Endothelial cell of umbilical vein (primary cell): ENCODE results near the gene GNGT2. TPM values are rescaled to one million over a fixed set of nuclear protein-coding genes. Genes with fewer than 3 reads are reported as not detected.

Experiments used
- BruUV-seq: library from RNA; stranded (reverse); fragments of 400-500 nt; replicated peaks from 2 replicates; lab custom pipeline; 2021; lab: Mats Ljungman, UMichigan
- CTCF ChIA-PET: fragments of 300-600, 350-600 bp; sonication (Branson Sonifier 250); formaldehyde crosslinking; loops from one replicate; lab custom pipeline; 2021; ENCODE audit warnings: antibody characterized with exemption, inconsistent platforms; lab: Charles Lee
- POLR2A ChIA-PET: fragments of 300-600, 350-600 bp; sonication (Branson Sonifier 250); formaldehyde crosslinking; loops from one replicate; lab custom pipeline; 2021; ENCODE audit warnings: antibody characterized with exemption, inconsistent platforms; lab: Charles Lee
- DNase-seq: peaks from one replicate; pipeline ENCODE4 v3.0.0-alpha.2; 2011; ENCODE audit warnings: low read depth, low spot score
- FAIRE-seq: peaks from 2 replicates; lab custom pipeline; 2011; peaks lifted over from hg19 to GRCh38; lab: Jason Lieb, UNC
- H2AFZ ChIP-seq: 2 replicates; pipeline ENCODE4 v1.6.0; 2012; ENCODE audit warnings: low read depth, low read length, control low read depth, inconsistent platforms
- H3K27ac ChIP-seq: 2 replicates; pipeline ENCODE4 v1.5.1; 2011; ENCODE audit warnings: low read depth, mild to moderate bottlenecking, control low read depth, low read length, moderate library complexity; ENCODE audit not compliant: insufficient read depth
- H3K27me3 ChIP-seq, 2 experiments: 2 replicates each; pipeline versions ENCODE4 v1.6.0 to v1.6.1; 2011; ENCODE audit warnings: low read length in 2 of 2, mixed read lengths in 1 of 2; ENCODE audit not compliant: control insufficient read depth in 2 of 2, insufficient read depth in 2 of 2
- H3K36me3 ChIP-seq, 2 experiments: 2 replicates in 1 of 2; 3 replicates in 1 of 2; pipeline ENCODE4 v1.5.1; 2011; ENCODE audit warnings: low read length in 2 of 2, mild to moderate bottlenecking in 1 of 2, moderate library complexity in 1 of 2; ENCODE audit not compliant: control insufficient read depth in 2 of 2, insufficient read depth in 2 of 2; ENCODE audit errors: extremely low read depth in 1 of 2
- H3K4me1 ChIP-seq: 3 replicates; pipeline ENCODE4 v1.5.1; 2011; ENCODE audit warnings: mild to moderate bottlenecking, low read length; ENCODE audit not compliant: control insufficient read depth, insufficient read depth; ENCODE audit errors: extremely low read depth
- H3K4me2 ChIP-seq: 2 replicates; pipeline ENCODE4 v1.6.1; 2011; ENCODE audit warnings: low read length, control low read depth, mixed read lengths; ENCODE audit not compliant: insufficient read depth
- H3K4me3 ChIP-seq, 3 experiments: fragments of 200-600 bp in 1 of 3; sonication (generic), shearing (Covaris generic) in 1 of 3; replicated peaks in 1 of 3; 2 replicates each; pipeline ENCODE4 v1.5.1; 2011 to 2016; ENCODE audit warnings: control low read depth in 3 of 3, low read length in 3 of 3, mild to moderate bottlenecking in 2 of 3, inconsistent platforms in 1 of 3, low read depth in 1 of 3, moderate library complexity in 1 of 3; ENCODE audit not compliant: insufficient read depth in 1 of 3
- H3K79me2 ChIP-seq: 2 replicates; pipeline ENCODE4 v1.6.0; 2012; ENCODE audit warnings: low read length, inconsistent platforms; ENCODE audit not compliant: control insufficient read depth, insufficient read depth
- H3K9ac ChIP-seq: replicated peaks from 2 replicates; pipeline ENCODE3; 2011; ENCODE audit warnings: low read length, control low read depth; ENCODE audit not compliant: insufficient read depth; ENCODE audit errors: extremely low read depth
- H3K9me1 ChIP-seq: replicated peaks from 3 replicates; pipeline ENCODE4 v1.6.0; 2011; ENCODE audit warnings: mild to moderate bottlenecking, low read length; ENCODE audit not compliant: control insufficient read depth, insufficient read depth; ENCODE audit errors: extremely low read depth
- H3K9me3 ChIP-seq: replicated peaks from 2 replicates; pipeline ENCODE4 v1.5.1; 2012; ENCODE audit warnings: low read length, inconsistent platforms; ENCODE audit not compliant: control insufficient read depth, insufficient read depth
- H4K20me1 ChIP-seq: replicated peaks from 2 replicates; pipeline ENCODE3; 2011; ENCODE audit warnings: mild to moderate bottlenecking, low read length; ENCODE audit not compliant: control insufficient read depth, insufficient read depth; ENCODE audit errors: extremely low read depth
- EZH2 ChIP-seq: IDR thresholded peaks from 2 replicates; pipeline ENCODE4 v1.6.1; 2012; ENCODE audit warnings: borderline replicate concordance, low read depth, mild to moderate bottlenecking, moderate library complexity, low read length, inconsistent platforms; ENCODE audit not compliant: severe bottlenecking
- FOS ChIP-seq: IDR thresholded peaks from 2 replicates; pipeline ENCODE4 v1.6.1; 2011; ENCODE audit warnings: mild to moderate bottlenecking, low read length, moderate library complexity, borderline replicate concordance; ENCODE audit not compliant: insufficient read depth
- GATA2 ChIP-seq: IDR thresholded peaks from 2 replicates; pipeline ENCODE4 v1.7.0; 2011; ENCODE audit warnings: low read depth, mild to moderate bottlenecking, moderate library complexity, mixed read lengths, low read length; ENCODE audit not compliant: insufficient read length, insufficient read depth
- JUN ChIP-seq: IDR thresholded peaks from 2 replicates; pipeline ENCODE4 v1.6.1; 2011; ENCODE audit warnings: borderline replicate concordance, low read depth; ENCODE audit not compliant: insufficient read length, insufficient read depth
- MYC ChIP-seq: IDR thresholded peaks from one replicate; pipeline ENCODE4 v1.6.1; 2011; ENCODE audit warnings: mild to moderate bottlenecking, low read depth, low read length
- POLR2A ChIP-seq: IDR thresholded peaks from 2 replicates; pipeline ENCODE4 v1.6.1; 2012; ENCODE audit warnings: low read depth, mild to moderate bottlenecking, control low read depth, low read length
- POLR2AphosphoS5 ChIP-seq: IDR thresholded peaks from 2 replicates; pipeline ENCODE4 v1.6.1; 2012; ENCODE audit warnings: low read depth, mild to moderate bottlenecking, control low read depth, low read length, moderate library complexity; ENCODE audit not compliant: insufficient read depth
- dilution Hi-C: fragments of 300-500 bp; cut with MboI; formaldehyde crosslinking; loops from one replicate; pipeline ENCODE4 v1.15.0; 2019; ENCODE audit warnings: low sequenced_read_pairs; ENCODE audit not compliant: extremely low pct_ligation_motif_present
- intact Hi-C: fragments of 100-400 bp; cut with micrococcal nuclease; formaldehyde crosslinking; loops from one replicate; pipeline ENCODE4 v1.10.0; 2022
- polyA plus RNA-seq, 4 experiments: library from polyadenylated mRNA; depleted of rRNA in 3 of 4; stranded (reverse) in 3 of 4; unstranded in 1 of 4; fragments of >200 nt; gene quantifications; 2 replicates each; pipeline versions ENCODE4 v1.2.1 to v1.2.3, GENCODE V29; 2011 to 2012; ENCODE audit warnings: missing spikeins in 1 of 4
- total RNA-seq: library from RNA; stranded (reverse); gene quantifications from 2 replicates; pipeline ENCODE4 v1.2.3, GENCODE V29; 2021
- TF ChIP-seq, protein P1 (sequence below): IDR thresholded peaks from 2 replicates; pipeline ENCODE4 v1.6.1; 2011; ENCODE audit not compliant: insufficient read depth, insufficient read length
- TF ChIP-seq, protein P2 (sequence below), 2 donors: IDR thresholded peaks; 1 replicate in 1 of 2; 2 replicates in 1 of 2; pipeline ENCODE4 v1.5.1; 2011; ENCODE audit warnings: low read length in 2 of 2, mild to moderate bottlenecking in 2 of 2, moderate library complexity in 2 of 2, control low read depth in 1 of 2, inconsistent platforms in 1 of 2, low read depth in 1 of 2; ENCODE audit not compliant: insufficient read depth in 1 of 2; ENCODE audit errors: extremely low read depth in 1 of 2

The GNGT2 gene
- total and polyA plus RNA-seq, 2 donors (not counting 3 experiments of a cell fraction or from before 2014, with no cell fraction given): 2.8 to 3.8 TPM

DNA sequence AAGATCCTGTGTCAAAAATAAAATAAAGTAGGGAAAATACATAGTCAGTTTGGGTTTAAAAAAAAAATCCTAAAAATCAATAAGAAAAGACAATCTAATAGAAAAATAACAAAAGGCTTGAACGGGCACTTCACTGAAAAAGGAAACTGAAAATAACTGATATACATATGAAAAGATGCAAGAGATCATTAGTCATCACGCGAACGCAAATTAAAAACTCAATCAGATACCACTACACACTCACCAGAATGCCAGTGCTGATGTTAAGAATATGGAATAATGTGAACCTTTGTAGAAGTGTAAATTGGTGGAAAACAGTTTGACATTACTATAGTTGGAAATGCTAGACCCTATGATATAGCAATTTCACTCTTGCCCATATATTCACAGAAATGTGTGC lies 14.6 kb downstream of the GNGT2 start:
- Histone ChIP-seq H3K9ac (no peak overlapping the region), H2AFZ (no peak overlapping the region), H3K4me1 (peaks cover 9% of the 10 kb centered on the region), H3K9me3 (no peaks in the 10 kb centered on the region), H3K4me2 (no peak overlapping the region), H3K79me2 (no peaks in the 10 kb centered on the region), H3K27ac (no peak overlapping the region), H4K20me1 (no peaks in the 10 kb centered on the region), H3K27me3 (no peaks in the 10 kb centered on the region), H3K4me3 (no peak overlapping the region), H3K9me1 (no peaks in the 10 kb centered on the region), H3K36me3 (no peaks in the 10 kb centered on the region)
- ChIA-PET POLR2A (no interaction called here), CTCF (interaction anchor here (15.9 kb wide), 1 partner anchor 32 kb away, joined by 212 read pairs; the partner anchor contains the start of gene PHOSPHO1)
- TF ChIP-seq, protein P1, sequence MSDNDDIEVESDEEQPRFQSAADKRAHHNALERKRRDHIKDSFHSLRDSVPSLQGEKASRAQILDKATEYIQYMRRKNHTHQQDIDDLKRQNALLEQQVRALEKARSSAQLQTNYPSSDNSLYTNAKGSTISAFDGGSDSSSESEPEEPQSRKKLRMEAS: no peak
- no peak for TF ChIP-seq EZH2
- no peak for TF ChIP-seq POLR2A
- no peak for TF ChIP-seq JUN
- TF ChIP-seq GATA2: no peak
- no peak for TF ChIP-seq MYC
- TF ChIP-seq FOS: no peak
- TF ChIP-seq, protein P2, sequence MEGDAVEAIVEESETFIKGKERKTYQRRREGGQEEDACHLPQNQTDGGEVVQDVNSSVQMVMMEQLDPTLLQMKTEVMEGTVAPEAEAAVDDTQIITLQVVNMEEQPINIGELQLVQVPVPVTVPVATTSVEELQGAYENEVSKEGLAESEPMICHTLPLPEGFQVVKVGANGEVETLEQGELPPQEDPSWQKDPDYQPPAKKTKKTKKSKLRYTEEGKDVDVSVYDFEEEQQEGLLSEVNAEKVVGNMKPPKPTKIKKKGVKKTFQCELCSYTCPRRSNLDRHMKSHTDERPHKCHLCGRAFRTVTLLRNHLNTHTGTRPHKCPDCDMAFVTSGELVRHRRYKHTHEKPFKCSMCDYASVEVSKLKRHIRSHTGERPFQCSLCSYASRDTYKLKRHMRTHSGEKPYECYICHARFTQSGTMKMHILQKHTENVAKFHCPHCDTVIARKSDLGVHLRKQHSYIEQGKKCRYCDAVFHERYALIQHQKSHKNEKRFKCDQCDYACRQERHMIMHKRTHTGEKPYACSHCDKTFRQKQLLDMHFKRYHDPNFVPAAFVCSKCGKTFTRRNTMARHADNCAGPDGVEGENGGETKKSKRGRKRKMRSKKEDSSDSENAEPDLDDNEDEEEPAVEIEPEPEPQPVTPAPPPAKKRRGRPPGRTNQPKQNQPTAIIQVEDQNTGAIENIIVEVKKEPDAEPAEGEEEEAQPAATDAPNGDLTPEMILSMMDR (IDR thresholded peaks at IDR 0.05; ENCODE audit: extremely low read depth in 1 of 2, insufficient read depth in 1 of 2, low read depth in 1 of 2, low read length in 2 of 2): no peak
- no peak for TF ChIP-seq POLR2AphosphoS5
- intact Hi-C loops (no loop called here), dilution Hi-C loops (no loop called here)
- BruUV-seq: no TSS peak
- no peak for DNase-seq
- no peak for FAIRE-seq
